Measurements from ENCODE around the gene THOC2.

DNA sequence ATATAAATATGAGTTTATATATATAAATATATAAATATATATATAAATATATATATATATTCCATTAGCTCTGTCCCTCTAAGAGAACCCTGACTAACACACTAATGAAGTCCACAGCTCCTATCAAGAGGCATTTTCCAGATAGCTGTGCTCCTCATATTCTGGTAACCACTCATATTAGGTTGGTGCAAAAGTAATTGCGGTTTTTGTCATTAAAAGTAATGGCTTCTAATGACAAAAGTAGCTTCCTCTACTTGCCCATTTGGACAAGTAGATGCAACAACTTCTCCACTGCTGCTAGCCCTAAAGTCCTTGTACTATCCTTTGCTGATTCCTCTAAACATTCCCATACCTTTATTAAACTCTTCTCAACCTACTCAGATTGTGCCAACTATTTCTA is 182.0 kb downstream of the THOC2 start:
- TF ChIP-seq, protein P1, sequence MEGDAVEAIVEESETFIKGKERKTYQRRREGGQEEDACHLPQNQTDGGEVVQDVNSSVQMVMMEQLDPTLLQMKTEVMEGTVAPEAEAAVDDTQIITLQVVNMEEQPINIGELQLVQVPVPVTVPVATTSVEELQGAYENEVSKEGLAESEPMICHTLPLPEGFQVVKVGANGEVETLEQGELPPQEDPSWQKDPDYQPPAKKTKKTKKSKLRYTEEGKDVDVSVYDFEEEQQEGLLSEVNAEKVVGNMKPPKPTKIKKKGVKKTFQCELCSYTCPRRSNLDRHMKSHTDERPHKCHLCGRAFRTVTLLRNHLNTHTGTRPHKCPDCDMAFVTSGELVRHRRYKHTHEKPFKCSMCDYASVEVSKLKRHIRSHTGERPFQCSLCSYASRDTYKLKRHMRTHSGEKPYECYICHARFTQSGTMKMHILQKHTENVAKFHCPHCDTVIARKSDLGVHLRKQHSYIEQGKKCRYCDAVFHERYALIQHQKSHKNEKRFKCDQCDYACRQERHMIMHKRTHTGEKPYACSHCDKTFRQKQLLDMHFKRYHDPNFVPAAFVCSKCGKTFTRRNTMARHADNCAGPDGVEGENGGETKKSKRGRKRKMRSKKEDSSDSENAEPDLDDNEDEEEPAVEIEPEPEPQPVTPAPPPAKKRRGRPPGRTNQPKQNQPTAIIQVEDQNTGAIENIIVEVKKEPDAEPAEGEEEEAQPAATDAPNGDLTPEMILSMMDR (tag by site-specific recombination; IDR thresholded peaks at IDR 0.05): no peak
- TF ChIP-seq ZNF426 (tag by site-specific recombination; IDR thresholded peaks at IDR 0.05): no peak
- TF ChIP-seq ZNF529 (tag by site-specific recombination; IDR thresholded peaks at IDR 0.05; ENCODE audit: insufficient replicate concordance): no peak
- TF ChIP-seq ZBTB48 (tag by site-specific recombination; IDR thresholded peaks at IDR 0.05): no peak
- TF ChIP-seq ZBTB8A (tag by site-specific recombination; IDR thresholded peaks at IDR 0.05): no peak
- TF ChIP-seq, protein P2, sequence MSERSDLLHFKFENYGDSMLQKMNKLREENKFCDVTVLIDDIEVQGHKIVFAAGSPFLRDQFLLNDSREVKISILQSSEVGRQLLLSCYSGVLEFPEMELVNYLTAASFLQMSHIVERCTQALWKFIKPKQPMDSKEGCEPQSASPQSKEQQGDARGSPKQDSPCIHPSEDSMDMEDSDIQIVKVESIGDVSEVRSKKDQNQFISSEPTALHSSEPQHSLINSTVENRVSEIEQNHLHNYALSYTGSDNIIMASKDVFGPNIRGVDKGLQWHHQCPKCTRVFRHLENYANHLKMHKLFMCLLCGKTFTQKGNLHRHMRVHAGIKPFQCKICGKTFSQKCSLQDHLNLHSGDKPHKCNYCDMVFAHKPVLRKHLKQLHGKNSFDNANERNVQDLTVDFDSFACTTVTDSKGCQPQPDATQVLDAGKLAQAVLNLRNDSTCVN (tag by site-specific recombination; optimal IDR thresholded peaks at IDR 0.05): no peak
- TF ChIP-seq KLF16 (tag by site-specific recombination; IDR thresholded peaks at IDR 0.05): no peak

All from HEK293 (cell line).